ENCODE results near the gene PKIG. TPM values are rescaled to one million over a fixed set of nuclear protein-coding genes. Genes with fewer than 3 reads are reported as not detected.

Gene PKIG
- total RNA-seq, 2 donors from 2014 or later = 24.4 to 46.1 TPM

DNA sequence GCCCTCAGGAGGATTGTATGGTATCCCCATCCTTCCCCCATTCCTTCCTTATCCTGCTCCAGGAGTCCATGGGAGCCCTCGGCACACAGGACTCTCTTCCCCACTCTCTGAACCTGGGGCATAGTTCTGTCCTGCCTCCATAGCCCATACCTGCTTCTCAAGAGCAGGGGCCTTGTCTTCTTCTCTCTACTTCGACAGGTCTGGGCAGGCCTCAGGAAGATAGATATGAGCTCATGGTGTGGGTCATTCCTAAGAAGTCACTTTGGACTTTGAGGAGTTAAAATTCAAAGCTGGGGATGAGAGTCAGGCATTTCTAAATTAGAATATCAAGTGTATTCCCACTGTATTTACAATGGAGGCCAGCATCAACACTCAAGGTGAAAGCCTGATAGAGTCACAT is 77.6 kb downstream of the PKIG start:
- Histone ChIP-seq H3K4me1 (no peaks in the 10 kb centered on the region), H3K36me3 (no peaks in the 10 kb centered on the region), H3K9ac (ENCODE audit: low read depth in 2 of 2, low read length in 2 of 2) (no peak overlapping the region), H3K9me3 (no peaks in the 10 kb centered on the region), H3K4me3 (no peak overlapping the region), H3K27ac (no peak overlapping the region), H3K27me3 (no peaks in the 10 kb centered on the region)
- intact Hi-C loops (cut with DNase I) = no loop called here
- TF ChIP-seq, protein P1, sequence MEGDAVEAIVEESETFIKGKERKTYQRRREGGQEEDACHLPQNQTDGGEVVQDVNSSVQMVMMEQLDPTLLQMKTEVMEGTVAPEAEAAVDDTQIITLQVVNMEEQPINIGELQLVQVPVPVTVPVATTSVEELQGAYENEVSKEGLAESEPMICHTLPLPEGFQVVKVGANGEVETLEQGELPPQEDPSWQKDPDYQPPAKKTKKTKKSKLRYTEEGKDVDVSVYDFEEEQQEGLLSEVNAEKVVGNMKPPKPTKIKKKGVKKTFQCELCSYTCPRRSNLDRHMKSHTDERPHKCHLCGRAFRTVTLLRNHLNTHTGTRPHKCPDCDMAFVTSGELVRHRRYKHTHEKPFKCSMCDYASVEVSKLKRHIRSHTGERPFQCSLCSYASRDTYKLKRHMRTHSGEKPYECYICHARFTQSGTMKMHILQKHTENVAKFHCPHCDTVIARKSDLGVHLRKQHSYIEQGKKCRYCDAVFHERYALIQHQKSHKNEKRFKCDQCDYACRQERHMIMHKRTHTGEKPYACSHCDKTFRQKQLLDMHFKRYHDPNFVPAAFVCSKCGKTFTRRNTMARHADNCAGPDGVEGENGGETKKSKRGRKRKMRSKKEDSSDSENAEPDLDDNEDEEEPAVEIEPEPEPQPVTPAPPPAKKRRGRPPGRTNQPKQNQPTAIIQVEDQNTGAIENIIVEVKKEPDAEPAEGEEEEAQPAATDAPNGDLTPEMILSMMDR (IDR thresholded peaks at IDR 0.05) = no peak
- DNase-seq = no peak

DNA sequence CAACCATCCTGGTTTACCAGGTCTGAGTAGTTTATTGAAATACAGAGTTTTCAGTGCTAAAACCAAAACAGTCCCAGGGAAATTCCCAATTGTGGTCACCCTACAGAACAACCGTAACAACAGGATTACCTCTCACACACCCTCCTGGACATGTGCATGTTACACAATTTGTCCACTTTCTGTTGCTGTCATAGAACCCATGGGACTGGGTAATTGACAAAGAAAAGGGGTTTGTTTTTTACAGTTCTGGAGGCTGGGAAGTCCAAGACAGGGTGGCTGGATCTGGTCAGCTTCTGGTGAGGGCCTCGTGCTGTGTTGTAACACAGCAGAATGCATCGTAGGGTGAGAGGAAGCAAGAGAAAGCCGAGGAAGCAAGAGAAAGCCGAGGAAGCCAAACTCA is 78.2 kb downstream of the PKIG start:
- intact Hi-C loops (cut with DNase I) = no loop called here
- Histone ChIP-seq H3K9ac (ENCODE audit: low read depth in 2 of 2, low read length in 2 of 2) (no peak overlapping the region), H3K4me3 (no peak overlapping the region), H3K36me3 (no peaks in the 10 kb centered on the region), H3K4me1 (no peaks in the 10 kb centered on the region), H3K27ac (no peak overlapping the region), H3K9me3 (no peaks in the 10 kb centered on the region), H3K27me3 (no peaks in the 10 kb centered on the region)
- no peak for DNase-seq
- TF ChIP-seq, protein P1 (IDR thresholded peaks at IDR 0.05) = no peak

DNA sequence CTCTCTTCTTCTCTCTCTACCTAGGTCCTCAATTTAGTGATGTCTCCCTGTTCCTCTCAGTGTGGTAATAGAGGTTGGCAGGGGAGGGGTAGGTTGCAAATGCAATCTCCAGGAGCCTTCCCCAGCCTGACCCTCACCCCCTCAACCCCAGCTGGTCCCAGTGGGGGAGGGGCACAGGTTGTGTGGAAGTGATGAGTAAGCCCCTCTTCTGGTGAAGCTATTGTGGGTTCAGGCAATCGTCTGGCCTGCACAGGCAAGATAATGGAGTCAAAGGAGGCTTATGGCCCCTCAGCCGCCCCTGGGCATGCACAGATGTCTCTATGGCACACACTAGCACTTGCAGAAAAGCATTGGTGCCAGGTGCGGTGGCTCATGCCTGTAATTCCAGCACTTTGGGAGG is 79.9 kb downstream of the PKIG start:
- no peak overlapping the region for H3K9ac ChIP-seq (ENCODE audit: low read depth in 2 of 2, low read length in 2 of 2)
- no peaks in the 10 kb centered on the region for H3K27me3 ChIP-seq
- no peak for DNase-seq
- TF ChIP-seq, protein P1 (IDR thresholded peaks at IDR 0.05) = no peak
- intact Hi-C loops (cut with DNase I) = no loop called here
- no peak overlapping the region for H3K4me3 ChIP-seq
- no peaks in the 10 kb centered on the region for H3K36me3 ChIP-seq
- no peaks in the 10 kb centered on the region for H3K9me3 ChIP-seq
- no peak overlapping the region for H3K27ac ChIP-seq
- H3K4me1 ChIP-seq = no peaks in the 10 kb centered on the region

DNA sequence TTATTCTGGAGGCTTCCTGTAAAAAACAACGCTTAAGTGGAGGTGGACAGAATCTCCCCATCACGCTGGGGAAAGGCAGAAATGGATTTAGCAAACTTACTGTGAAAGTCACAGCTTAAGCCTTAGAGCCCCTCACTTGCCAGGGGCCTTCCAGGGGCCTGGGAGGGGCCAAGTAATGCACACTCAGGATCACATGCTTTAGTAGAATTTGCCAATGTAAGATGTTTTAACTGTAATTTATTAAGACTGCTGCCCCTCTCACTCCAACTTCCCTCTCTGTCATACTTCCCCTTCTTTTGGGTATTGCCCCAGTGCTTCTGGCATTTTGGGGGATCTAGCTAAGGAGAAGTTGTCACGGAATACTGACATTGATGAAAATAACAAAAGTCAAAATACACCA is 81.8 kb downstream of the PKIG start:
- no peaks in the 10 kb centered on the region for H3K27me3 ChIP-seq
- H3K9ac ChIP-seq (ENCODE audit: low read depth in 2 of 2, low read length in 2 of 2) = no peak overlapping the region
- intact Hi-C loops (cut with DNase I) = no loop called here
- no peak for DNase-seq
- TF ChIP-seq, protein P1 (IDR thresholded peaks at IDR 0.05) = no peak
- H3K4me3 ChIP-seq = no peak overlapping the region
- no peaks in the 10 kb centered on the region for H3K36me3 ChIP-seq
- no peaks in the 10 kb centered on the region for H3K4me1 ChIP-seq
- no peak overlapping the region for H3K27ac ChIP-seq
- no peaks in the 10 kb centered on the region for H3K9me3 ChIP-seq

DNA sequence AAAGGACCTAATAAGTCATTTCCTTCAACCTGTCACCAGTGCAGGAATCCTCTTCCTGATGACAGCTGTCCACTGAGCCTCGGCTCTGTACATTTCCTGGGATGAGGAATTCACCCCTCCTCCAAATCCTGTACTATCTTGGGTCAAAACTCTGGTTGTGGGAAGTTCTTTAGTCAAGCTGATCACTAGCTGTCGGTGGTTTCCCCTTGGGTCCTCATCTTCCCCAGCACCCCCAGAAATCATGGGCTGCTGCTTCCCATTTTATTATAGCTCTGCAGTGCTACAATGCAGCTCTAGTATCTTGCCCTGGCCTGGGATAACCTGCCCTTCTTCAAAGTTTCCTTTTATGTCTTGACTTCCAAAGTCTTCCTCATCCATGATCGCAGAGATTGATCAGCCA is 83.7 kb downstream of the PKIG start:
- no peaks in the 10 kb centered on the region for H3K27me3 ChIP-seq
- H3K9ac ChIP-seq (ENCODE audit: low read depth in 2 of 2, low read length in 2 of 2) = no peak overlapping the region

More for the DNA sequence above, 83.7 kb downstream of the PKIG start:
- intact Hi-C loops (cut with DNase I) = no loop called here
- TF ChIP-seq, protein P1 (IDR thresholded peaks at IDR 0.05) = no peak
- no peaks in the 10 kb centered on the region for H3K9me3 ChIP-seq
- no peaks in the 10 kb centered on the region for H3K4me1 ChIP-seq
- H3K27ac ChIP-seq = no peak overlapping the region
- no peak overlapping the region for H3K4me3 ChIP-seq
- no peaks in the 10 kb centered on the region for H3K36me3 ChIP-seq
- no peak for DNase-seq

Other genes starting within 250 kb of the PKIG start
- gene R3HDML, start 245.5 kb upstream of the PKIG start, total RNA-seq = not detected
- gene HNF4A, start 226.9 kb upstream of the PKIG start, total RNA-seq = 100 to 1,000 TPM; 288 to 346 TPM
- 10 to 100 TPM in 1 of 2 donors, 1 to 10 TPM in 1; 8.4 to 11.6 TPM for gene TTPAL, start 106.7 kb upstream of the PKIG start, total RNA-seq
- gene SERINC3, start 60.5 kb upstream of the PKIG start, total RNA-seq = 100 to 1,000 TPM in 1 of 2 donors, 10 to 100 TPM in 1; 82.8 to 121 TPM
- 1 to 10 TPM; 2.4 to 4.5 TPM for gene ADA, start 69.1 kb downstream of the PKIG start, total RNA-seq
- 1 to 10 TPM in 1 of 2 donors, under 1 TPM in 1; 0.84 to 2.9 TPM for gene CCN5, start 132.8 kb downstream of the PKIG start, total RNA-seq
- gene KCNK15, start 163.3 kb downstream of the PKIG start, total RNA-seq = under 1 TPM; 0.21 to 0.27 TPM
- gene RIMS4, start 228.0 kb downstream of the PKIG start, total RNA-seq = under 1 TPM; 0.64 to 0.74 TPM

Data from colonic mucosa (tissue), 4 donors.